Endothelial cell of umbilical vein (primary cell): ENCODE results near the gene CACNA1C. TPM values are rescaled to one million over a fixed set of nuclear protein-coding genes. Genes with fewer than 3 reads are reported as not detected.

ENCODE experiments used
- BruUV-seq: library from RNA; stranded (reverse); fragments of 400-500 nt; replicated peaks from 2 replicates; lab custom pipeline; 2021; lab: Mats Ljungman, UMichigan
- CTCF ChIA-PET: fragments of 300-600, 350-600 bp; sonication (Branson Sonifier 250); formaldehyde crosslinking; loops from one replicate; lab custom pipeline; 2021; ENCODE audit warnings: antibody characterized with exemption, inconsistent platforms; lab: Charles Lee
- POLR2A ChIA-PET: fragments of 300-600, 350-600 bp; sonication (Branson Sonifier 250); formaldehyde crosslinking; loops from one replicate; lab custom pipeline; 2021; ENCODE audit warnings: antibody characterized with exemption, inconsistent platforms; lab: Charles Lee
- DNase-seq: peaks from one replicate; pipeline ENCODE4 v3.0.0-alpha.2; 2011; ENCODE audit warnings: low read depth, low spot score
- FAIRE-seq: peaks from 2 replicates; lab custom pipeline; 2011; peaks lifted over from hg19 to GRCh38; lab: Jason Lieb, UNC
- H2AFZ ChIP-seq: 2 replicates; pipeline ENCODE4 v1.6.0; 2012; ENCODE audit warnings: low read depth, low read length, control low read depth, inconsistent platforms
- H3K27ac ChIP-seq: 2 replicates; pipeline ENCODE4 v1.5.1; 2011; ENCODE audit warnings: low read depth, mild to moderate bottlenecking, control low read depth, low read length, moderate library complexity; ENCODE audit not compliant: insufficient read depth
- H3K27me3 ChIP-seq, 2 experiments: 2 replicates each; pipeline versions ENCODE4 v1.6.0 to v1.6.1; 2011; ENCODE audit warnings: low read length in 2 of 2, mixed read lengths in 1 of 2; ENCODE audit not compliant: control insufficient read depth in 2 of 2, insufficient read depth in 2 of 2
- H3K36me3 ChIP-seq, 2 experiments: 2 replicates in 1 of 2; 3 replicates in 1 of 2; pipeline ENCODE4 v1.5.1; 2011; ENCODE audit warnings: low read length in 2 of 2, mild to moderate bottlenecking in 1 of 2, moderate library complexity in 1 of 2; ENCODE audit not compliant: control insufficient read depth in 2 of 2, insufficient read depth in 2 of 2; ENCODE audit errors: extremely low read depth in 1 of 2
- H3K4me1 ChIP-seq: 3 replicates; pipeline ENCODE4 v1.5.1; 2011; ENCODE audit warnings: mild to moderate bottlenecking, low read length; ENCODE audit not compliant: control insufficient read depth, insufficient read depth; ENCODE audit errors: extremely low read depth
- H3K4me2 ChIP-seq: 2 replicates; pipeline ENCODE4 v1.6.1; 2011; ENCODE audit warnings: low read length, control low read depth, mixed read lengths; ENCODE audit not compliant: insufficient read depth
- H3K4me3 ChIP-seq, 3 experiments: fragments of 200-600 bp in 1 of 3; sonication (generic), shearing (Covaris generic) in 1 of 3; replicated peaks in 1 of 3; 2 replicates each; pipeline ENCODE4 v1.5.1; 2011 to 2016; ENCODE audit warnings: control low read depth in 3 of 3, low read length in 3 of 3, mild to moderate bottlenecking in 2 of 3, inconsistent platforms in 1 of 3, low read depth in 1 of 3, moderate library complexity in 1 of 3; ENCODE audit not compliant: insufficient read depth in 1 of 3
- H3K79me2 ChIP-seq: 2 replicates; pipeline ENCODE4 v1.6.0; 2012; ENCODE audit warnings: low read length, inconsistent platforms; ENCODE audit not compliant: control insufficient read depth, insufficient read depth
- H3K9ac ChIP-seq: replicated peaks from 2 replicates; pipeline ENCODE3; 2011; ENCODE audit warnings: low read length, control low read depth; ENCODE audit not compliant: insufficient read depth; ENCODE audit errors: extremely low read depth
- H3K9me1 ChIP-seq: replicated peaks from 3 replicates; pipeline ENCODE4 v1.6.0; 2011; ENCODE audit warnings: mild to moderate bottlenecking, low read length; ENCODE audit not compliant: control insufficient read depth, insufficient read depth; ENCODE audit errors: extremely low read depth
- H3K9me3 ChIP-seq: replicated peaks from 2 replicates; pipeline ENCODE4 v1.5.1; 2012; ENCODE audit warnings: low read length, inconsistent platforms; ENCODE audit not compliant: control insufficient read depth, insufficient read depth
- H4K20me1 ChIP-seq: replicated peaks from 2 replicates; pipeline ENCODE3; 2011; ENCODE audit warnings: mild to moderate bottlenecking, low read length; ENCODE audit not compliant: control insufficient read depth, insufficient read depth; ENCODE audit errors: extremely low read depth
- FOS ChIP-seq: IDR thresholded peaks from 2 replicates; pipeline ENCODE4 v1.6.1; 2011; ENCODE audit warnings: mild to moderate bottlenecking, low read length, moderate library complexity, borderline replicate concordance; ENCODE audit not compliant: insufficient read depth
- GATA2 ChIP-seq: IDR thresholded peaks from 2 replicates; pipeline ENCODE4 v1.7.0; 2011; ENCODE audit warnings: low read depth, mild to moderate bottlenecking, moderate library complexity, mixed read lengths, low read length; ENCODE audit not compliant: insufficient read length, insufficient read depth
- MYC ChIP-seq: IDR thresholded peaks from one replicate; pipeline ENCODE4 v1.6.1; 2011; ENCODE audit warnings: mild to moderate bottlenecking, low read depth, low read length
- POLR2A ChIP-seq: IDR thresholded peaks from 2 replicates; pipeline ENCODE4 v1.6.1; 2012; ENCODE audit warnings: low read depth, mild to moderate bottlenecking, control low read depth, low read length
- POLR2AphosphoS5 ChIP-seq: IDR thresholded peaks from 2 replicates; pipeline ENCODE4 v1.6.1; 2012; ENCODE audit warnings: low read depth, mild to moderate bottlenecking, control low read depth, low read length, moderate library complexity; ENCODE audit not compliant: insufficient read depth
- dilution Hi-C: fragments of 300-500 bp; cut with MboI; formaldehyde crosslinking; loops from one replicate; pipeline ENCODE4 v1.15.0; 2019; ENCODE audit warnings: low sequenced_read_pairs; ENCODE audit not compliant: extremely low pct_ligation_motif_present
- intact Hi-C: fragments of 100-400 bp; cut with micrococcal nuclease; formaldehyde crosslinking; loops from one replicate; pipeline ENCODE4 v1.10.0; 2022
- polyA plus RNA-seq, 4 experiments: library from polyadenylated mRNA; depleted of rRNA in 3 of 4; stranded (reverse) in 3 of 4; unstranded in 1 of 4; fragments of >200 nt; gene quantifications; 2 replicates each; pipeline versions ENCODE4 v1.2.1 to v1.2.3, GENCODE V29; 2011 to 2012; ENCODE audit warnings: missing spikeins in 1 of 4
- total RNA-seq: library from RNA; stranded (reverse); gene quantifications from 2 replicates; pipeline ENCODE4 v1.2.3, GENCODE V29; 2021
- TF ChIP-seq, protein P1 (sequence below), 2 donors: IDR thresholded peaks; 1 replicate in 1 of 2; 2 replicates in 1 of 2; pipeline ENCODE4 v1.5.1; 2011; ENCODE audit warnings: low read length in 2 of 2, mild to moderate bottlenecking in 2 of 2, moderate library complexity in 2 of 2, control low read depth in 1 of 2, inconsistent platforms in 1 of 2, low read depth in 1 of 2; ENCODE audit not compliant: insufficient read depth in 1 of 2; ENCODE audit errors: extremely low read depth in 1 of 2

The CACNA1C gene
- total and polyA plus RNA-seq, 2 donors (not counting 3 experiments of a cell fraction or from before 2014, with no cell fraction given): not detected

DNA sequence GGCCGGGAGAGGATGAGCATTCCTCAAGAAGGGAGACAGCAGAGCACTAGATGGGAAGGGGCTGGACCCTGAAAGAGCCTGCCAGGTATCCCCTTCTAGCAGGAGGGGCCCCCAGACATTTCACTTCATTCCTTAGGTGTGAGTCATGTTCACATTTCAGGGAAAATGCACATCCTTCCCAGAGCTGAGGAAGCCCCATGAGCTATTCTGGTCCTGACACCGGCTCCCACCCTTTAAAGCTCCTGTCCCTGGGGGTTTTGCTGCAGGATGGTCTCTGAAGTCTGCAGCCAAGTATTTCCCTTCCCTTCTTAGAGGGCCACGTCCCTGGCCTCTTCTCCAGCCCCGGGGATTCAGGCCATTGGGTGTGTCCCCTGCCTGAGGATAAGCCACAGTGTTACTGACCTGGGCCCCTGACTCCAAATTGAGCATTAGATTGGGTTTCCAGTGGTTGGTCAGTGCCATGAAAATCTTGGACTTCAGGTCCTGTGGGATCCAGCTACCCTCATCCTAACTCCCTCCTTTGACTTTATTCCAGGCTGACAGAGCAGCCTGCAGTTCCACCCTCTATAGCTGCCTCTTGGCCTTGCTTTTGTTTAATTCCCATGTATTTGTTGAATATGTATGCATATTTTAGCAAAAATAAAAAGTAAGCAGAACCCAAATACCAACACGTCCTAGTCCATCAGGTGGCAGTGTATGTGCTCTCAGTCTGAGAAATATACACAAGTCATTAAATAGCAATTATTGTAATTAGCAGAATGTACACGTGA lies 267.1 kb downstream of the CACNA1C start:
- FAIRE-seq: no peak
- TF ChIP-seq FOS: no peak
- TF ChIP-seq GATA2: no peak
- TF ChIP-seq MYC: no peak
- TF ChIP-seq POLR2AphosphoS5: no peak
- TF ChIP-seq, protein P1, sequence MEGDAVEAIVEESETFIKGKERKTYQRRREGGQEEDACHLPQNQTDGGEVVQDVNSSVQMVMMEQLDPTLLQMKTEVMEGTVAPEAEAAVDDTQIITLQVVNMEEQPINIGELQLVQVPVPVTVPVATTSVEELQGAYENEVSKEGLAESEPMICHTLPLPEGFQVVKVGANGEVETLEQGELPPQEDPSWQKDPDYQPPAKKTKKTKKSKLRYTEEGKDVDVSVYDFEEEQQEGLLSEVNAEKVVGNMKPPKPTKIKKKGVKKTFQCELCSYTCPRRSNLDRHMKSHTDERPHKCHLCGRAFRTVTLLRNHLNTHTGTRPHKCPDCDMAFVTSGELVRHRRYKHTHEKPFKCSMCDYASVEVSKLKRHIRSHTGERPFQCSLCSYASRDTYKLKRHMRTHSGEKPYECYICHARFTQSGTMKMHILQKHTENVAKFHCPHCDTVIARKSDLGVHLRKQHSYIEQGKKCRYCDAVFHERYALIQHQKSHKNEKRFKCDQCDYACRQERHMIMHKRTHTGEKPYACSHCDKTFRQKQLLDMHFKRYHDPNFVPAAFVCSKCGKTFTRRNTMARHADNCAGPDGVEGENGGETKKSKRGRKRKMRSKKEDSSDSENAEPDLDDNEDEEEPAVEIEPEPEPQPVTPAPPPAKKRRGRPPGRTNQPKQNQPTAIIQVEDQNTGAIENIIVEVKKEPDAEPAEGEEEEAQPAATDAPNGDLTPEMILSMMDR (IDR thresholded peaks at IDR 0.05; ENCODE audit: extremely low read depth in 1 of 2, insufficient read depth in 1 of 2, low read depth in 1 of 2, low read length in 2 of 2): no peak
- TF ChIP-seq POLR2A: no peak
- BruUV-seq: no TSS peak
- intact Hi-C loops (no loop called here), dilution Hi-C loops (no loop called here)
- DNase-seq: no peak
- Histone ChIP-seq H3K79me2 (no peaks in the 10 kb centered on the region), H3K4me1 (no peaks in the 10 kb centered on the region), H3K4me3 (no peak overlapping the region), H4K20me1 (no peaks in the 10 kb centered on the region), H2AFZ (no peak overlapping the region), H3K9ac (no peak overlapping the region), H3K4me2 (no peak overlapping the region), H3K27ac (no peak overlapping the region), H3K27me3 (no peaks in the 10 kb centered on the region), H3K9me3 (no peaks in the 10 kb centered on the region), H3K36me3 (no peaks in the 10 kb centered on the region), H3K9me1 (no peaks in the 10 kb centered on the region)
- ChIA-PET POLR2A (no interaction called here), CTCF (interaction anchor here (0.9 kb wide), 1 partner anchor 13 kb away, joined by 3 read pairs; no protein-coding TSS in a partner anchor)
